Measurements from ENCODE around the gene ADAMTSL1.

ADAMTSL1 gene

DNA sequence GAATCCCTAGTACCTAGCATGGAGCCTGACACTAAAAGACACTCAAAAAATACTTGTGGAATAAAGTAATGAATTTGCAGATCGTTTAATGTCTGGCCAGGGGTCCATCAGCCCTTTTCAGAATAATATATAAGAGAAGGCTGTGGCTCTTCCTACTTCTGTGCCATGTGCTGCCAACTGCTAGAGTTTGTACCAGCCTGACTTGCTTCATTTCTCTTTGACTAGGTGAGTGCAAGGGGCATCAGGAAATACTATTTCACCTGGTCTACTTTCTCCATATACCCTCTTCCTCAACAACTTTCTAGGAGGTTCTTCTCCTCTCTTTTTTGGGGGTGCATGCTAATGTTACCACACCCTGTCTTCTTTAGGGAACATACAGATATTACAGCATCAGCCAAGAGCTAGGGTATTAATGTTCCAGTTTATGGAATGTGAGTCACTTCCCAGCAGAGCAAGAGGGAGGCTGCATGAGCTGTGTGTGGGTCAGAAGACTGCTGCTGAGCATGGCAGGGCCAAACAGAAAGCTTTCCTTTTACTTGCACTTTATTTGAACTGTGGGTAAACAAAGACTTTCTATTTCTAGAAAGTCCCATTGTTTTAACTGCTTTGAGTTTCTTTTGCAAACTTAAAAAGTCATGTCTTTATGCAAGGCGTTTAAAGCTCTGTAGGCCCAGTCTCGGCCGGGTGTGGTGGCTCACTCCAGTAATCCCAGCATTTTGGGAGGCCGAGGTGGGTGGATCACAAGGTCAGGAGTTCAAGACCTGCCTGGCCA, 158.9 kb downstream of the ADAMTSL1 start:
- Histone ChIP-seq H3K9ac (no peak overlapping the region), H4K20me1 (no peaks in the 10 kb centered on the region), H3K9me3 (no peaks in the 10 kb centered on the region), H3K4me3 (no peak overlapping the region), H3K27me3 (no peaks in the 10 kb centered on the region), H3K4me1 (no peaks in the 10 kb centered on the region), H3K36me3 (no peaks in the 10 kb centered on the region), H3K27ac (no peak overlapping the region), H3K4me2 (no peak overlapping the region)
- TF ChIP-seq Cebpa-rat (IDR thresholded peaks at IDR 0.05) = no peak

DNA sequence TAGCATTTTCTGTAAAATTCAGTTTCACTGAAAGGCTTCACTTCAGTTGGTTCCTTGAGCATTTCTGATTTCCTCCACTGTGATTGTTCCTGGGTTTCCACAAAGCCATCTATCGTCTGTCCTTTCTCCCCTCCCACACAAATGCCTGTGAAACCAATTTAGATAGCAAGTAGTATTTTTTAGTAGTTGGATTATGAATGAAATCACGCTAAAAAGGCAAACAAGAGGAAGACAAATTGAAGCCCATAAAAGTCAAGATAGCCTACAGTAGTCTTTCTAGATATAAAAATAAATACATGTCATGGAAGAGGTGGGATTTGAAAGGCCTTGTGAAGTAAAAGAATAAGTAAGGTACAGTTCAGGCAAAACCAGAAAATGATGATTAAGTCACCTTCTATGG, 162.8 kb downstream of the ADAMTSL1 start:
- H3K4me2 ChIP-seq = no peak overlapping the region
- H3K27me3 ChIP-seq = no peaks in the 10 kb centered on the region
- H3K27ac ChIP-seq = no peak overlapping the region
- H3K36me3 ChIP-seq = no peaks in the 10 kb centered on the region
- TF ChIP-seq Cebpa-rat (IDR thresholded peaks at IDR 0.05) = no peak
- H3K9me3 ChIP-seq = no peaks in the 10 kb centered on the region
- no peak overlapping the region for H3K9ac ChIP-seq
- no peaks in the 10 kb centered on the region for H4K20me1 ChIP-seq
- H3K4me1 ChIP-seq = no peaks in the 10 kb centered on the region
- no peak overlapping the region for H3K4me3 ChIP-seq

DNA sequence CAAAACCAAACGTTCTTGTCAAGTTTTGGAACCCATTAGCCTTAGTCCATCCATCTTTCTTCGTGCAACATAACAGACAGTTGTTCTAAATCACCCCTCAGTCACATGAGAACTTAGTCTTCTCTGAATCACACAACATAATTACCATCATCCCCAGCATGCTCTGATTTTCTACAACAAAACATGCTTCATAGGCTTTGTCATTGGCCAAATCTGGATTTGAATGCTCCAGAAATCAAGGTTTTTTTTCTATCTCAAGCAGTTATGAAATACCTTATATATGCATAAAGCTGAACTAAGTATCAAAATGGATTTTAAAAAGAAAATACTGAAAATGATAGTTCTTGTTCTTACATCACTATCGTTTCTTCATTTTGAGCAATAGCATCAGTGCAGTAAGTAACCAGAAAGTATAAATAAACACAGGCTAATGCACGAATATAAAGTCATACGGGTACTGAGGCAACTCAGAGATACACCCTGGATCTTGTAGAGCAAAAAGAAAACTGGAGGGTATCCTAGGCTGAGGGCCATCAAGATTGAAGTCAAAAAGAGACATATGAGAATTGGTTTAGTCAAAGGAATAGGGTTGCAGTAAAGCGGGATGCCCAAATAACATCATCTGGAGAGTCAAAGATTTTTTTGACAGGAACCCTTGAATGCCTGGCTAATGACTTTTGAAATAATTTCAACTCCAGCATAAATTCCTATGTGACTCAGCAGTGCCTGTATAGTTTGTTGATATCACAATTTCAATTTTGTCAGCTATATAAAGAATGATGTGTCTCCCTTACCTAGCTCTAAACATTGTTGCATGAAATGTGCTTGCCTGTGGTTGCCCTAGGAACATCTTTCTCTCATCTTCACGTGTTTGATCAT, 164.7 kb downstream of the ADAMTSL1 start:
- no peaks in the 10 kb centered on the region for H3K9me3 ChIP-seq
- H3K27ac ChIP-seq = no peak overlapping the region
- H3K4me2 ChIP-seq = no peak overlapping the region
- H3K36me3 ChIP-seq = no peaks in the 10 kb centered on the region
- no peak overlapping the region for H3K9ac ChIP-seq
- H3K27me3 ChIP-seq = no peaks in the 10 kb centered on the region
- H3K4me3 ChIP-seq = no peak overlapping the region
- no peaks in the 10 kb centered on the region for H3K4me1 ChIP-seq
- no peak for TF ChIP-seq Cebpa-rat (IDR thresholded peaks at IDR 0.05)
- no peaks in the 10 kb centered on the region for H4K20me1 ChIP-seq

DNA sequence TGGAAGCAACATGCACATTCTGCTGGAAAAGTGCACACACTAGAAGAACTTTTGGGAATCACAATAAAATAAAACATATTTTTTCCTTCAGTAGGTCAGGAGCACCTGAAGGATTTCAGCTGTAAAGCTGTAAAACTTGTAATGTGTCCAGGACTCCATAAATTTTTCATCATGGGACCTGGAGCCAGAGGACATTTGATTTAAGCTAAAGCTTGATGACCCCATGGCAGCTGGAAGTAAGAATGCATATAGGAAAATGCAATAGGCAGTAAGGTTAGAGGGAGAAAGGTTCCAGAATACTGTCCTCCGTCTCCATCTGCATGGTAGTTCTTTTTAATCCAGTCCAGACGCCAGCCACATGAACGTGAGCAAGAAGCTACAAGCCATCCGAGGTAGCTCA, 166.0 kb downstream of the ADAMTSL1 start:
- TF ChIP-seq Cebpa-rat (IDR thresholded peaks at IDR 0.05) = no peak
- Histone ChIP-seq H3K27me3 (no peaks in the 10 kb centered on the region), H3K4me3 (no peak overlapping the region), H4K20me1 (no peaks in the 10 kb centered on the region), H3K27ac (no peak overlapping the region), H3K4me2 (no peak overlapping the region), H3K36me3 (no peaks in the 10 kb centered on the region), H3K9me3 (no peaks in the 10 kb centered on the region), H3K9ac (no peak overlapping the region), H3K4me1 (no peaks in the 10 kb centered on the region)

DNA sequence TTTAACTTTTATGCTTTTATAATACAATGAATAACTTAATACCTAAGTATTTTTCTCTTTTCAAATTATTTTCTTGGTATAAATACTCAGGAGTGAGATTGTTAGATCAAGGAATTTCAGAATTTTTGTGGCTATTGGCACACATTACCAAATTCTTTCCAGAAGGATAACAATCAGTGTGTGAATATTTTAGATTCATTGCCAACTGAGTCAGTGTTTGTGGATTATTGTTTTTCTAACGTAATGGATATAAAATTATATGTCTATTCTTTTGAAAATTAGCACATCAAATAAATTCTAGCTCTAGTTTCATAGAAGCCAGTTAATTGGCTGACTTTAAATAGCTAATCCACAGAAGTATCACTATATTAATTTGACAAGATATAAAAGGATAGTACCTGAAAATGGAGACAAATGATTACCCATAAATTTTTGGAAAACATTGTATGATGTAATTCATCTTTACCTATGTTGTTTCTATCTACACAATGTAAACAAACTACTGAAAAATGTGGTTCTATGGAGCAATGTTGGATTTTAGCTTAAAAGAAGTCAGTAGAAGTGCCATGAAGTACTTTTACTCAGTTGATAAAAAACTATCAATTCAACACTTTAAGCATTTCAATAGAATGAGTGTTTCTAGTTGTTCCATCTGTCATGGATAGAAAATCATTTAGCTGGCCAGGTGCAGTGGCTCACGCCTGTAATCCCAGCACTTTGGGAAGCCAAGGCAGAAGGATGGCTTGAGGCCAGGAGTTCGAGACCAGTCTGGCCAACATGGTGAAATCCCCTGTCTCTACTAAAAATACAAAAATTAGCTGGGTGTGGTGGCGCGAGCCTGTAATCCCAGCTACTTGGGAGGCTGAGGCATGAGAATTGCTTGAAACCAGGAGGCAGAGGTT, 185.1 kb downstream of the ADAMTSL1 start:
- Histone ChIP-seq H3K36me3 (no peaks in the 10 kb centered on the region), H3K27me3 (no peaks in the 10 kb centered on the region), H3K4me1 (no peaks in the 10 kb centered on the region), H3K9ac (no peak overlapping the region), H3K4me2 (no peak overlapping the region), H4K20me1 (no peaks in the 10 kb centered on the region), H3K4me3 (no peak overlapping the region), H3K9me3 (no peaks in the 10 kb centered on the region), H3K27ac (no peak overlapping the region)
- no peak for TF ChIP-seq Cebpa-rat (IDR thresholded peaks at IDR 0.05)

DNA sequence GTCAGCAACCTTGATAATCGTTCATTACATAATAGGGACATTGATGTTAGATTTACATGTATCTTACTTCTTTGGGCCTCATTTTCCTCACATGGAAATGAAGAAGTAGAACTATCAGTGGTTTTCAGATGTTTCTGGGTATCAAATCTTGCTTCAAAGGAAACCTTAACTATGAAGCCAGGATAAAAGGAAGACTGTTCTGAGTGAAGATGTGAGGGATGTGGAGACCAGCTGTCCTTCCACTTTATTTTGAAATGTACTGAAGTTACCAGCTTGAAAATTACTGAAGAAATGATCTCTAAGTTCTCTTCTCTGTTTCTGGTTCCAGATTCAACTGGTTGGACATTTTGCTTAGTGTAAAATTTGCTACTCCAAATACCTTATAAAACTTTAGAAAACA, 186.0 kb downstream of the ADAMTSL1 start:
- no peaks in the 10 kb centered on the region for H3K4me1 ChIP-seq
- H3K36me3 ChIP-seq = no peaks in the 10 kb centered on the region

DNA sequence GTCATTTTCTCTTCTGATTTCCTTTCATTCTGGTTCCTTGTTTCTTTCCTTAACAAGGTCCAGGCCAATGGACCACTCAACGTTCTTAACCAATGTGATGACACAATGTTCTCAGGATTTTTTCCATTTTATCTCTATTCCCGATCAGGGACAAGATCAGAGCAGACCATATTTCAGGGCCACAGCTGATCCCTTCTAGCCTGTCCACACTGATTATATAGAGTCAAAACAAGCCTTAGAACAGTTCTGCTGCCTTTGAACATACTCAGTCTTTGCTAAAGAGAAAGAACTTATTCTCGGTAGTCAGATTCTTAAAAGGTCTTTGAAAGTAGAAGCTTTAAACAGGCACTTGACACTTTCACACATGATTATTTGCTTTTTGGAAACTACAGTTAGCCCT, 188.4 kb downstream of the ADAMTSL1 start:
- H3K4me3 ChIP-seq = no peak overlapping the region
- H3K27ac ChIP-seq = no peak overlapping the region
- no peaks in the 10 kb centered on the region for H3K9me3 ChIP-seq
- H3K9ac ChIP-seq = no peak overlapping the region
- H3K27me3 ChIP-seq = no peaks in the 10 kb centered on the region
- H3K4me2 ChIP-seq = no peak overlapping the region
- no peaks in the 10 kb centered on the region for H4K20me1 ChIP-seq
- TF ChIP-seq Cebpa-rat (IDR thresholded peaks at IDR 0.05) = no peak
- no peaks in the 10 kb centered on the region for H3K36me3 ChIP-seq
- H3K4me1 ChIP-seq = no peaks in the 10 kb centered on the region

More for the DNA sequence above, 186.0 kb downstream of the ADAMTSL1 start:
- Histone ChIP-seq H3K9me3 (no peaks in the 10 kb centered on the region), H3K27me3 (no peaks in the 10 kb centered on the region), H3K4me2 (no peak overlapping the region), H3K4me3 (no peak overlapping the region), H4K20me1 (no peaks in the 10 kb centered on the region), H3K27ac (no peak overlapping the region), H3K9ac (no peak overlapping the region)
- TF ChIP-seq Cebpa-rat (IDR thresholded peaks at IDR 0.05) = no peak

DNA sequence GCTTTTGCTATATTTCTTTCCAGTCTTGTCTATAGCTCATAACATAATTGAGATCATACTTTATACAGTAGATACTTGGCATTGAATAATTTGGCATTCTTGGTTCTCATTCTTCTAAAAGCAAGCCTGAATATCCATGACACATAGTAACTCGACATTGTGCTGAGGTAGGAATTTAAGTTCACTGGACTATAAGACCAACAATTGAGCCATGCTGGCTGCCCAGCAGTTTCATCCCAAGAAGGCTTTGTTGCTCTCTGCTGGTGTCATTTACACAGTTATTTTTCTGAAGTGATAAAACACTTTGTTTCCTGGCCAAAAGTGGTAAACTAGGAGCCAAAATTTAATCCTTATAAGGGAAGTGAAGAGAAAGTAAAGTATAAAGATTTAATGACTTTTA, 192.0 kb downstream of the ADAMTSL1 start:
- no peaks in the 10 kb centered on the region for H3K36me3 ChIP-seq
- H3K9me3 ChIP-seq = no peaks in the 10 kb centered on the region
- no peaks in the 10 kb centered on the region for H4K20me1 ChIP-seq
- no peak overlapping the region for H3K9ac ChIP-seq
- H3K4me3 ChIP-seq = no peak overlapping the region
- no peak for TF ChIP-seq Cebpa-rat (IDR thresholded peaks at IDR 0.05)
- H3K27ac ChIP-seq = no peak overlapping the region
- H3K27me3 ChIP-seq = no peaks in the 10 kb centered on the region
- no peak overlapping the region for H3K4me2 ChIP-seq
- H3K4me1 ChIP-seq = no peaks in the 10 kb centered on the region

DNA sequence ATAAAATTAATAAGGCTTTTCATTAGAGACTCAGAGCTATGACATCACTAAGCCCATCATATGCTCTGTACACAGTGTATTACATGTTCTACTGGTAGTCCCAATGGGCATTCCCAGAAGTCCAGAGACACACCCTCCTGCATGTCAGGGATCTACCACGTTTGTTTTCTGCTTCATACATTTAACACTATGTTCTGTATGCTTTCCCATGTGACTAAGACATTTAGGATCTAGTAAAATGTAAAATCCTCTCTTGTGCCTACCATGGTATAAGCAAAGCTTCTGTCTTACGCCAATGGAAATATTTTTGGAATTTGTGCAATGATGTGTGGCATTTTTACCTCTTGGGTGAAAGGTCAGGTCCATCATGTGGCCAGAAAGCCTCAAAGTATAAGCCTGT, 192.4 kb downstream of the ADAMTSL1 start:
- Histone ChIP-seq H3K27ac (no peak overlapping the region), H3K27me3 (no peaks in the 10 kb centered on the region), H3K9me3 (no peaks in the 10 kb centered on the region), H3K4me1 (no peaks in the 10 kb centered on the region), H3K4me3 (no peak overlapping the region), H3K9ac (no peak overlapping the region), H3K4me2 (no peak overlapping the region), H4K20me1 (no peaks in the 10 kb centered on the region), H3K36me3 (no peaks in the 10 kb centered on the region)
- TF ChIP-seq Cebpa-rat (IDR thresholded peaks at IDR 0.05) = no peak

Data from BLaER1 (cell line).